D721Med (cell line): ENCODE measurements around the gene ZGPAT.

ENCODE experiments used
- DNase-seq: peaks from one replicate; pipeline ENCODE4 v3.0.0; 2011; ENCODE audit warnings: low spot score; ENCODE audit not compliant: insufficient read length
- FAIRE-seq: peaks from 2 replicates; lab custom pipeline; 2011; peaks lifted over from hg19 to GRCh38; lab: Jason Lieb, UNC
- CTCF ChIP-seq: IDR thresholded peaks from 2 replicates; pipeline ENCODE4 v1.5.1; 2012; ENCODE audit warnings: mild to moderate bottlenecking, control low read depth; ENCODE audit not compliant: insufficient read depth; ENCODE audit errors: missing control alignments

Gene ZGPAT

GRCh38 chr20:63679799-63680305 lies 28.0 kb upstream of the ZGPAT start:
- TF ChIP-seq CTCF, result no peak
- FAIRE-seq (no peak), DNase-seq (no peak)

DNA sequence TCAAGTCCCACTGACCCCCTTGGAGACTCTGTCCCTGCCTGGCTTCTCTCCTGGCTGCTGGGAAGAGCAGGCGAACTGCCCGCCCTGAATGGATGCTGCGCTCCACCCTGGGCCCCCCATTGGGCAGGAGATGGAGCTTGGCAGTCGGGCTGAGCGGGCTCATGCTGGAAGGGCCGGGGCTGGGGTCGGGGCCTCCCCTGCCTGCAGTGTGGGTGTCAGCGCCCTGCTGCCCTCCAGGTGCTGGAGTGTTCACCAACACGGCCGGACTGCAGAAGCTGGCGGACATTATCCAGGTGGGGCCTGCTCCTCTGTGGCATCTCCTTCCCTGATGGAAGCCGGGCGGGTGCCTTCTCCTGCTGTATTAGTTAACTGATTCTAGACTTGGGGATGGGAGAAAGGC lies 27.4 kb upstream of the ZGPAT start:
- FAIRE-seq, result no peak
- no peak for TF ChIP-seq CTCF
- no peak for DNase-seq

GRCh38 chr20:63680857-63681608 lies 26.8 kb upstream of the ZGPAT start:
- no peak for DNase-seq
- TF ChIP-seq CTCF, result no peak
- FAIRE-seq, result no peak

GRCh38 chr20:63681609-63682142 lies 26.2 kb upstream of the ZGPAT start:
- DNase-seq, result no peak
- no peak for FAIRE-seq
- no peak for TF ChIP-seq CTCF

DNA sequence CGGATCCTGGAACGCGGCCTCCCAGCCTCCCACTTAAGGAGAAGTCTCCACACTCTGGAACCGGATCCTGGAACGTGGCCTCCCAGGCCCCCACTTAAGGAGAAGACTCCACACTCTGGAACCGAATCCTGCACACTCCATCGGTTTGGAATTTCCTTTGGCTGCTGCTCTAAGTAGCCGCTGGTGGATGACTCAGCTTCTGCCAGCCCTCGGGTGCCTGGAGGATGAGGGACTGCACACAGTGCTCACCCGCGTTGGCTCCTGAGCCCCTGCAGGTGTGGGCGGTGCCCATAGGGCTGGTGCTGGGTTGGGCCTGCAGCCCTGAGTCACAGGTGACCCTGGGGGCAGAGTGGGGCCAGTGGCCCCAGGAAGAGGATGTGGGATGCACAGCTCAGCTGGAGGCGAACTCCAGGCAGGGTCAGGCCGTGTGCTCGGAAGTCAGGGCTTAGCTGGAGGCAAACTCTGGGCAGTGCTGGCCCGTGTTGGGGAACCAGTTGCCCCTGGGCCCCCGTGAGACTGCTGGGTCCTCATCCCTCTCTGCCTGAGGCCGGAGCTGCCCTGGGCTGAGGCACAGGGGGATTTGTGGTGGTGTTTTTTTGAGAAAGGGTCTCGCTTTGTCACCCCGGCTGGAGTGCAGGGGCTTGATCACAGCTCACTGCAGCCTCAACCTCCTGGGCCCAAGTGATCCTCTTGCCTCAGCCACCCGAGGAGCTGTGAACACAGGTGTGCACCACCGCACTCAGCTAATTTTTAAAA lies 25.3 kb upstream of the ZGPAT start:
- FAIRE-seq (no peak), DNase-seq (no peak)
- no peak for TF ChIP-seq CTCF

DNA sequence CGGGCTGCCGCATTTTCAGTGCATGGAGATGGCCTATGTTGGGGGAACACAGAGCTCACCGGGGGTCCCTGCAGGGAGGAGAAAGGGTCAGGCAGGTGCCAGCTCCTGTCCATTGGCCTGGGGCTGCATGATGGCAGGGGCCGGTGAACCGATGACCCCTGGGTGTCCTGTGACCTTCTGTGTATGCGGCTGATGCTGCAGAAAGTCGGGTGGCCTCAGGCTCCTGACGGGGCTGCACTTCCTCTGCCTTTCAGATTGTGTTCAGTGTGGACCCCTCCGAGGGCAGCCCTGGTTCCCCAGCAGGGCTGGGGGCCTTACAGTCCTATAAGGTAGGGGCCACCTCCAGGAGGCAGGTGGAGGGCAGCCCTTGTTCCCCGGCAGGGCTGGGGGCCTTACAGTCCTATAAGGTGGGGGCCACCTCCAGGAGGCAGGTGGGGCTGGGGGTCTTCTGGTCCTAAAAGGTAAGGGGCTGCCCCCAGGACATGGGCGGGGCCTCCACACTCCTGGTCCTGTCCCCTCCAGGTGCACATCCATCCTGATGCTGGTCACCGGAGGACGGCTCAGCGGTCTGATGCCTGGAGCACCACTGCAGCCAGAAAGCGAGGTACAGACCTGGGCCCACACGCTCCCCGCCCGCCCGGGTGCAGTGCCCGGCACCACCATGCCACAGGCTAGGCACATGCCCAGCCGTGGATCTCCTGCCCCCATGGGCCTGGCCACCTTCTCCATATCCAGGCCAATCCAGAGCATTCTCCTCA lies 22.4 kb upstream of the ZGPAT start:
- no peak for DNase-seq
- no peak for FAIRE-seq
- TF ChIP-seq CTCF, result no peak
